Upper lobe of left lung (tissue), 6 donors: ENCODE data around the gene MACC1. TPM values are rescaled to one million over a fixed set of nuclear protein-coding genes. Genes with fewer than 3 reads are reported as not detected.

ENCODE experiments used
- ATAC-seq, 2 donors: fragments of 200-7000 bp; cut with Tn5 transposase; one replicate each; pipeline ENCODE4 v1.9.1; 2022; ENCODE audit warnings: mild to moderate bottlenecking in 2 of 2, moderate library complexity in 2 of 2; ENCODE audit not compliant: low FRiP score in 2 of 2
- DNase-seq, 2 donors: peaks; one replicate each; pipeline ENCODE4 v3.0.0-alpha.2; 2019 to 2020
- H3K27ac ChIP-seq, 4 donors: fragments of 200-600 bp; sonication (generic); one replicate each; pipeline ENCODE4 v1.5.1; 2016 to 2019
- H3K27me3 ChIP-seq, 4 donors: fragments of 200-600 bp; sonication (generic); one replicate each; pipeline ENCODE4 v1.5.1; 2017 to 2019
- H3K36me3 ChIP-seq, 4 donors: fragments of 200-600 bp; sonication (generic); one replicate each; pipeline ENCODE4 v1.5.1; 2016 to 2019
- H3K4me1 ChIP-seq, 4 donors: fragments of 200-600 bp; sonication (generic); one replicate each; pipeline ENCODE4 v1.5.1; 2018 to 2019
- H3K4me3 ChIP-seq, 4 donors: fragments of 200-600 bp; sonication (generic); one replicate each; pipeline ENCODE4 v1.5.1; 2017 to 2019; ENCODE audit warnings: mild to moderate bottlenecking in 2 of 4, moderate library complexity in 1 of 4
- H3K9me3 ChIP-seq, 4 donors: fragments of 200-600 bp; sonication (generic); one replicate each; pipeline ENCODE4 v1.5.1; 2018 to 2019
- EP300 ChIP-seq, 4 donors: sonication (generic); formaldehyde crosslinking; IDR thresholded peaks; one replicate each; pipeline ENCODE4 v1.5.1; 2017; ENCODE audit warnings: antibody characterized with exemption in 4 of 4, control low read depth in 2 of 4
- POLR2A ChIP-seq, 4 donors: fragments of 450-650 bp; IDR thresholded peaks; one replicate each; pipeline ENCODE4 v1.5.1; 2016 to 2017; ENCODE audit warnings: antibody characterized with exemption in 4 of 4, mild to moderate bottlenecking in 2 of 4
- POLR2AphosphoS5 ChIP-seq, 2 donors: sonication (generic); formaldehyde crosslinking; IDR thresholded peaks; one replicate each; pipeline ENCODE4 v1.5.1; 2017; ENCODE audit warnings: antibody characterized with exemption in 2 of 2
- WGBS, 2 donors: methylation state at CpG; one replicate each; pipeline ENCODE4 v1.1.5; 2017 to 2018; 5-methylcytosine and 5-hydroxymethylcytosine counted together
- total RNA-seq, 6 donors: library from RNA; depleted of rRNA in 4 of 6; stranded (reverse); fragments of >200 nt in 4 of 6; gene quantifications; one replicate each; pipeline versions ENCODE4 v1.1.0 to v1.2.1, GENCODE V29; 2016 to 2021
- TF ChIP-seq, protein P1 (sequence below), 6 experiments: fragments of 450-650 bp in 4 of 6; fragments of 200-600 bp in 2 of 6; sonication (generic) in 2 of 6; IDR thresholded peaks; one replicate each; pipeline ENCODE4 v1.5.1; 2016 to 2019; ENCODE audit warnings: antibody characterized with exemption in 6 of 6
- donor health status: DM: no; HTN: no; CAD: no; lungs with moderate emphysema.
- donor health status: DM: no; HTN: yes; CAD: no; lungs with severe emphysema.

Gene MACC1
- total RNA-seq, 6 donors from 2014 or later = 10.5 to 86.5 (median 24.3) TPM

GRCh38 chr7:20241194-20241910 lies 24.2 kb upstream of the MACC1 start:
- Histone ChIP-seq H3K9me3 (no peaks in the 10 kb centered on the region), H3K4me1 (no peaks in the 10 kb centered on the region), H3K27me3 (no peaks in the 10 kb centered on the region), H3K36me3 (no peaks in the 10 kb centered on the region), H3K4me3 (no peak overlapping the region), H3K27ac (no peak overlapping the region)
- ATAC-seq = no peak
- no peak for DNase-seq
- TF ChIP-seq POLR2A (IDR thresholded peaks at IDR 0.05) = no peak
- TF ChIP-seq EP300 (IDR thresholded peaks at IDR 0.05) = no peak
- TF ChIP-seq, protein P1, sequence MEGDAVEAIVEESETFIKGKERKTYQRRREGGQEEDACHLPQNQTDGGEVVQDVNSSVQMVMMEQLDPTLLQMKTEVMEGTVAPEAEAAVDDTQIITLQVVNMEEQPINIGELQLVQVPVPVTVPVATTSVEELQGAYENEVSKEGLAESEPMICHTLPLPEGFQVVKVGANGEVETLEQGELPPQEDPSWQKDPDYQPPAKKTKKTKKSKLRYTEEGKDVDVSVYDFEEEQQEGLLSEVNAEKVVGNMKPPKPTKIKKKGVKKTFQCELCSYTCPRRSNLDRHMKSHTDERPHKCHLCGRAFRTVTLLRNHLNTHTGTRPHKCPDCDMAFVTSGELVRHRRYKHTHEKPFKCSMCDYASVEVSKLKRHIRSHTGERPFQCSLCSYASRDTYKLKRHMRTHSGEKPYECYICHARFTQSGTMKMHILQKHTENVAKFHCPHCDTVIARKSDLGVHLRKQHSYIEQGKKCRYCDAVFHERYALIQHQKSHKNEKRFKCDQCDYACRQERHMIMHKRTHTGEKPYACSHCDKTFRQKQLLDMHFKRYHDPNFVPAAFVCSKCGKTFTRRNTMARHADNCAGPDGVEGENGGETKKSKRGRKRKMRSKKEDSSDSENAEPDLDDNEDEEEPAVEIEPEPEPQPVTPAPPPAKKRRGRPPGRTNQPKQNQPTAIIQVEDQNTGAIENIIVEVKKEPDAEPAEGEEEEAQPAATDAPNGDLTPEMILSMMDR (IDR thresholded peaks at IDR 0.05) = no peak
- no peak for TF ChIP-seq POLR2AphosphoS5 (IDR thresholded peaks at IDR 0.05)
- 82 to 85% methylated on average over 3 of the region's 3 CpGs for WGBS, 2 donors

GRCh38 chr7:20240080-20240926 lies 23.1 kb upstream of the MACC1 start:
- no peaks in the 10 kb centered on the region for H3K27me3 ChIP-seq
- no peak for ATAC-seq
- DNase-seq = no peak
- TF ChIP-seq EP300 (IDR thresholded peaks at IDR 0.05) (no peak), POLR2AphosphoS5 (IDR thresholded peaks at IDR 0.05) (no peak), POLR2A (IDR thresholded peaks at IDR 0.05) (no peak)
- TF ChIP-seq, protein P1 (IDR thresholded peaks at IDR 0.05) = no peak
- WGBS, 2 donors = 80 to 84% methylated on average over 9 of the region's 9 CpGs
- no peaks in the 10 kb centered on the region for H3K9me3 ChIP-seq
- no peak overlapping the region for H3K27ac ChIP-seq
- no peaks in the 10 kb centered on the region for H3K4me1 ChIP-seq
- no peaks in the 10 kb centered on the region for H3K36me3 ChIP-seq
- H3K4me3 ChIP-seq = no peak overlapping the region

- H3K4me3 ChIP-seq = no peak overlapping the region
- WGBS, 2 donors = 57 to 71% methylated on average over 7 of the region's 7 CpGs
- no peaks in the 10 kb centered on the region for H3K36me3 ChIP-seq
- H3K27me3 ChIP-seq = no peaks in the 10 kb centered on the region
- ATAC-seq (peak in 1 of 2 donors; percentile 81), DNase-seq (peak in 1 of 2 donors; percentile 34)
- no peak overlapping the region for H3K27ac ChIP-seq
- no peaks in the 10 kb centered on the region for H3K4me1 ChIP-seq
- TF ChIP-seq, protein P1 (IDR thresholded peaks at IDR 0.05) = no peak
- TF ChIP-seq POLR2AphosphoS5 (IDR thresholded peaks at IDR 0.05) = peak in 1 of 2 donors; percentile 13
- H3K9me3 ChIP-seq = no peaks in the 10 kb centered on the region
These were observed 21.7 kb upstream of the MACC1 start for GRCh38 chr7:20238754-20239324.

DNA sequence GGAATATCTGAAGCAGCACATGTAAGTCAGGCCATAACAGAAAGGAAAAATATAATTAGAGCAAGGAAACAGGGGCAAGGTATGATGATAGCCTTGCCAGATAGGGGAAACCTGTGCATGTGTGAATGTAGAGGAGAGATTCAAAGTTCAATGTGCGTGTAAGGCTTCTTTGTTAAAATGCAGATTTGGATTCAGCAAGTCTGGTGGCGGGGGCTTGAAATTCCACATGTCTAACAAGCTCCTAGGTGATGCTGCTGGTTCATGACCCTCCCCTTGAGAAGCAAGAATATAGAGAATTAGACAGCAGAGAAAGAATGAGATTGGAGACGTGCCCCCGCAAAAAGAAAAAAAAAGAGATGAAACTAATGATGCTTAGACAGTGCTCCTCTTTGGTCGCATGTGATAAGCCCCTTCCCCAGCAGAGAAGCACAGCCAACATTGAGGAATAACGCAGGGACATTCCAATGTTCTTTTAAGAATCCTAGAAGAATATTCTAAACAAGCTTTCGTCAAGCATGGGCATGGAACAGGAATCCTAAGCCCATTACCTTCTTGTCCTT lies 21.1 kb upstream of the MACC1 start:
- ATAC-seq (no peak), DNase-seq (no peak)
- TF ChIP-seq EP300 (IDR thresholded peaks at IDR 0.05) = no peak
- no peak for TF ChIP-seq POLR2AphosphoS5 (IDR thresholded peaks at IDR 0.05)
- TF ChIP-seq POLR2A (IDR thresholded peaks at IDR 0.05) = no peak
- TF ChIP-seq, protein P1 (IDR thresholded peaks at IDR 0.05) = no peak
- H3K27me3 ChIP-seq = no peaks in the 10 kb centered on the region
- H3K36me3 ChIP-seq = no peaks in the 10 kb centered on the region
- 90 to 94% methylated on average over 7 of the region's 7 CpGs for WGBS, 2 donors
- no peaks in the 10 kb centered on the region for H3K9me3 ChIP-seq
- no peak overlapping the region for H3K27ac ChIP-seq
- no peak overlapping the region for H3K4me3 ChIP-seq
- no peaks in the 10 kb centered on the region for H3K4me1 ChIP-seq
